ENCODE results near the gene LRP4. TPM values are rescaled to one million over a fixed set of nuclear protein-coding genes. Genes with fewer than 3 reads are reported as not detected.

Gene LRP4
- total RNA-seq, 1 donor from 2014 or later = 8.9 TPM

DNA sequence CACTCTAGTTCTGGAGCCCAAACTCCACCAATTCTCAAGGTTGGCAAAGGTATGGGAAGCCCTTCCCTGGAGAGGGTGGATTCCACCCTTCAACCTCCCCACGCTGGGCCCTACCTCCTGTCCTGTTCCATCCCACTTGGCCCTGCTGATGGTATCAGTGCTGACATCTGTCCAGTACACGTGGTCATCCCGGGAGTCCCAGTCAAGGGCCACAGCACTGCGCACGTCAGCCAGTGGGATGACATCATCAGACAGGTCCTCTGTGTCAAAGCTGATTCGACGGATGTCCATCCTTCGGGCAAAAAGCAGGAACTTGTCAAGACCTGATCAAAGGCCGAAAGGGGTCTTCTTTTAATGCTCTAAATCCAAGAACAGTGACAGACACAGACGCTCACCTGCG lies 32.1 kb downstream of the LRP4 start:
- H3K4me1 ChIP-seq (ENCODE audit: control insufficient read depth in 3 of 3, insufficient read depth in 3 of 3, low read length in 3 of 3) = no peaks in the 10 kb centered on the region
- no peaks in the 10 kb centered on the region for H3K9me3 ChIP-seq (ENCODE audit: control insufficient read depth in 3 of 3, low read length in 3 of 3)
- H3K9ac ChIP-seq (ENCODE audit: low read depth in 1 of 3, low read length in 3 of 3) = no peak overlapping the region
- peaks cover 20 to 32% (median 22%) of the 10 kb centered on the region in 3 donors for H3K36me3 ChIP-seq (ENCODE audit: control insufficient read depth in 3 of 3, insufficient read depth in 3 of 3, low read length in 3 of 3)
- H3K27ac ChIP-seq (ENCODE audit: low read depth, low read length) = no peak overlapping the region
- no peaks in the 10 kb centered on the region for H3K27me3 ChIP-seq (ENCODE audit: control insufficient read depth in 3 of 3, insufficient read depth in 3 of 3, low read length in 3 of 3)
- H3K4me3 ChIP-seq (ENCODE audit: low read length in 3 of 3) = no peak overlapping the region

DNA sequence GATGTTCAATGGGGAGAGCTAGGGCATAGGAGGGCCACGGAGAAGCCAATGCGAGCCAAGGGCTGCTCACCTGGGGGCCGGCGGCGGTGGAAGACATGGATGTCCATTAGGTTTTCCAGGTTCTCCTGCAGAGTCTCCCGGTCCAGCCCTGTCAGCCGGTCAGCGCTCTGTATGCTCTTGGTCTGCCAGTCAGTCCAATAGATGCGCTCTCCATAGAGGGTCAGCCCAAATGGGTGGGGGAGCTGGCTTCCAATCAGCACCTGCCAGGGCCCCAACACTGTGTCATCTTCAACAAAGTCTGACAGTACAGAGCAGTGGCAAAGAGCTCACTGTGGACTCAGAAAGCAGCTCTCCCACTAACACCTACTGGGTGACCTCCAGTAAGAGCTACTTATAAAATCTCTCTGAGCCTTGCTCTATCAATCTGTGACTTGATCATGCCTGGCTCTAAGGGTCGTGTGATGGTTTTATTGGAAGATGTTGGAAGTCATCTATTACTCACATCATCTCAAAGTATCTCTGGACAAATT lies 39.2 kb downstream of the LRP4 start:
- Histone ChIP-seq H3K36me3 (ENCODE audit: control insufficient read depth in 3 of 3, insufficient read depth in 3 of 3, low read length in 3 of 3) (peaks cover 41 to 49% (median 47%) of the 10 kb centered on the region in 3 donors), H3K4me1 (ENCODE audit: control insufficient read depth in 3 of 3, insufficient read depth in 3 of 3, low read length in 3 of 3) (no peaks in the 10 kb centered on the region), H3K27me3 (ENCODE audit: control insufficient read depth in 3 of 3, insufficient read depth in 3 of 3, low read length in 3 of 3) (no peaks in the 10 kb centered on the region), H3K4me3 (ENCODE audit: low read length in 3 of 3) (no peak overlapping the region), H3K9ac (ENCODE audit: low read depth in 1 of 3, low read length in 3 of 3) (no peak overlapping the region), H3K9me3 (ENCODE audit: control insufficient read depth in 3 of 3, low read length in 3 of 3) (no peaks in the 10 kb centered on the region), H3K27ac (ENCODE audit: low read depth, low read length) (no peak overlapping the region)

DNA sequence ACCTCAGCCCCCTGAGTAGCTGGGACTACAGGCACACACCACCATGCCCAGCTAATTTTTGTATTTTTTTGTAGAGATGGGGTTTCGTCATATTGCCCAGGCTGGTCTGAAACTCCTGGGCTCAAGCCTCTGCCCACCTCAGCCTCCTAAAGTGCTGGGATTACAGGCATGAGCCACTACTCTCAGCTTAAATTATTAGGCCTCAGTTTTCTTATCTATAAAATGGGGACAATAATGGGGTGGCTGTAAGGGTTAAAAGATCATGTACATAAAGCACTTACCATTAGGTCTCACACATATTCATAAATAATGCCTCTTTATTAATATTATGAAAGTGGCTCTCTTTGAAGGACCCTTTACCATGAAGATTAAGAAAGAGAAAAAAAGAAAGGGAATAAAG lies 40.8 kb downstream of the LRP4 start:
- H3K4me1 ChIP-seq (ENCODE audit: control insufficient read depth in 3 of 3, insufficient read depth in 3 of 3, low read length in 3 of 3) = no peaks in the 10 kb centered on the region
- H3K9ac ChIP-seq (ENCODE audit: low read depth in 1 of 3, low read length in 3 of 3) = no peak overlapping the region
- H3K4me3 ChIP-seq (ENCODE audit: low read length in 3 of 3) = no peak overlapping the region
- no peak overlapping the region for H3K27ac ChIP-seq (ENCODE audit: low read depth, low read length)
- no peaks in the 10 kb centered on the region for H3K9me3 ChIP-seq (ENCODE audit: control insufficient read depth in 3 of 3, low read length in 3 of 3)
- no peaks in the 10 kb centered on the region for H3K27me3 ChIP-seq (ENCODE audit: control insufficient read depth in 3 of 3, insufficient read depth in 3 of 3, low read length in 3 of 3)
- H3K36me3 ChIP-seq (ENCODE audit: control insufficient read depth in 3 of 3, insufficient read depth in 3 of 3, low read length in 3 of 3) = peaks cover 47 to 58% (median 56%) of the 10 kb centered on the region in 3 donors

DNA sequence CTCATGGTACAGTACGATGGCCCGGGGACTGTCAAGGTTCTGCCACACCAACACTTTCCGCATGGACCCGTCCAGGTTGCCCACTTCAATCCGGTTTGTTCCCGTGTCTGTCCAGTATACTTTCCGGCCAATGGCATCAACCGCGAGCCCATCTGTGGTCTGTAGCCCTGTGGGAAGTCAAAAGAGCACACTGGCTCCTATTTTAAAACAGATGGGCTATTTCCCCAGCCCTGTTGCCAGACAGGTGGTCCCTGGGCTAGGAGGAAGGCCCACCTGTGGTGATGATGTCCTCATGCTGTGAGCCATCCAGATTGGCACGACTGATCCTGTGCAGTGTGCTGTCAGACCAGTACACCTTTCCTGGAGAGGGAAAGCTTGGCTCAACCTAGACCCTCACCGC lies 41.9 kb downstream of the LRP4 start:
- H3K4me3 ChIP-seq (ENCODE audit: low read length in 3 of 3) = no peak overlapping the region
- no peaks in the 10 kb centered on the region for H3K4me1 ChIP-seq (ENCODE audit: control insufficient read depth in 3 of 3, insufficient read depth in 3 of 3, low read length in 3 of 3)
- no peak overlapping the region for H3K9ac ChIP-seq (ENCODE audit: low read depth in 1 of 3, low read length in 3 of 3)
- H3K27me3 ChIP-seq (ENCODE audit: control insufficient read depth in 3 of 3, insufficient read depth in 3 of 3, low read length in 3 of 3) = no peaks in the 10 kb centered on the region
- no peak overlapping the region for H3K27ac ChIP-seq (ENCODE audit: low read depth, low read length)
- H3K9me3 ChIP-seq (ENCODE audit: control insufficient read depth in 3 of 3, low read length in 3 of 3) = no peaks in the 10 kb centered on the region
- H3K36me3 ChIP-seq (ENCODE audit: control insufficient read depth in 3 of 3, insufficient read depth in 3 of 3, low read length in 3 of 3) = peaks cover 55 to 59% (median 55%) of the 10 kb centered on the region in 3 donors

DNA sequence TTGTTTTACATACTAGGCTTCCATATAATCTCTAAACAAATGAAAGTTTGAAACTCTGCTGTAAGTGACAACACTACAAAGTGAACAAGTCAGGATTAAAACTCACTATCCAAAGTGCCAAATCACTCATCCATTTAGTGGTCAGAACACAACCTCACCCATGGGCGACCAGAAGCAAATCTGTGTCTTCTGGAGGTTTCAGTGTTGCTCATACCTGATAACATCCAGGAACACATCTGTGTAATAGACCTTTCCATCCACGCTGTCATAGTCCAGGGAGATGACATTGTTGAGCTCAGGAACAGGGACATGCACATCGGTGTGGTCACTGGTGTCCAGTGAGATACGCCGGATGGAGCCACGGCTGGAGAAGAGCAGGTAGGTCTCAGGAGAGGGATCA lies 43.8 kb downstream of the LRP4 start:
- H3K27me3 ChIP-seq (ENCODE audit: control insufficient read depth in 3 of 3, insufficient read depth in 3 of 3, low read length in 3 of 3) = no peaks in the 10 kb centered on the region
- H3K36me3 ChIP-seq (ENCODE audit: control insufficient read depth in 3 of 3, insufficient read depth in 3 of 3, low read length in 3 of 3) = peaks cover 56 to 65% (median 59%) of the 10 kb centered on the region in 3 donors
- no peak overlapping the region for H3K4me3 ChIP-seq (ENCODE audit: low read length in 3 of 3)
- H3K27ac ChIP-seq (ENCODE audit: low read depth, low read length) = no peak overlapping the region
- H3K9ac ChIP-seq (ENCODE audit: low read depth in 1 of 3, low read length in 3 of 3) = no peak overlapping the region
- no peaks in the 10 kb centered on the region for H3K4me1 ChIP-seq (ENCODE audit: control insufficient read depth in 3 of 3, insufficient read depth in 3 of 3, low read length in 3 of 3)
- no peaks in the 10 kb centered on the region for H3K9me3 ChIP-seq (ENCODE audit: control insufficient read depth in 3 of 3, low read length in 3 of 3)

DNA sequence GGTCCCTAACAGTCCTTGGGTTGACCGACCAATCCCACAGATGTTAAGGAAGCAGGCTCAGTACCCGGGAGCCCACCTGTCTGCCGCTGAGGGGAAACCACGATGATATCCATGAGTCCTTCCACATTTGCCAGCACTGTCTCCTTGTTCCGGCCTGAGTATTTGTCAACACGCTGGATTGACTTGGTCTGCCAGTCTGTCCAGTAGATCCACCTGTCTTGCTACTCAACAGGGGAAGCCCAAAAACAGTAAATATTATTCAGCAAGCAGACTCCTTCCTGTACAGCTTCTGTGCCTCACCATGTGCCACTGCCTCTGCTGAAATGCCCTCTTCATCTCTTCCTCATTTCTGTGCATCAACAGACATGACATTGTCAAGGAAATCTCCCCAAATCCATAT lies 49.4 kb downstream of the LRP4 start:
- Histone ChIP-seq H3K4me3 (ENCODE audit: low read length in 3 of 3) (no peak overlapping the region), H3K9me3 (ENCODE audit: control insufficient read depth in 3 of 3, low read length in 3 of 3) (no peaks in the 10 kb centered on the region), H3K4me1 (ENCODE audit: control insufficient read depth in 3 of 3, insufficient read depth in 3 of 3, low read length in 3 of 3) (no peaks in the 10 kb centered on the region), H3K9ac (ENCODE audit: low read depth in 1 of 3, low read length in 3 of 3) (no peak overlapping the region), H3K36me3 (ENCODE audit: control insufficient read depth in 3 of 3, insufficient read depth in 3 of 3, low read length in 3 of 3) (peaks cover 41 to 62% (median 57%) of the 10 kb centered on the region in 3 donors), H3K27me3 (ENCODE audit: control insufficient read depth in 3 of 3, insufficient read depth in 3 of 3, low read length in 3 of 3) (no peaks in the 10 kb centered on the region), H3K27ac (ENCODE audit: low read depth, low read length) (no peak overlapping the region)

DNA sequence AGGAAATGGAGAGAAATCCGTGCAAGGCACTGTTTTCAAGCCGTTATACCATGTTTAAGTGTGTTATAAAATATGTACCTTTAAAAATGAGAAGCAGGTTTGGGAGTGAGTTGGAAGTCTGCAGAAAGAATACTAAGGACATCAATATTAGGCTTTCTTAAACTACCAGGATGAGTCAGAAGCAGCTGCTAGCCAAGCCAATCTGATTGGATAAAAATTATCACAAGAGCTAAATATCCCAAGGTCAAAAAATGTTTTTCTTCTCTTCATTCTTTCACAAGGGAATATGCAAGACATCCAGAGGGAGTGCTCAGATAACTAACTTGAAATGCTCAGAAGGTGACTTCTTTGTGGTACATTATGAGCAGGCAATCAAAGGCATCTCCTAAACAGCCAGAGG lies 53.0 kb downstream of the LRP4 start:
- no peak overlapping the region for H3K9ac ChIP-seq (ENCODE audit: low read depth in 1 of 3, low read length in 3 of 3)
- peaks cover 19 to 58% (median 50%) of the 10 kb centered on the region in 3 donors for H3K36me3 ChIP-seq (ENCODE audit: control insufficient read depth in 3 of 3, insufficient read depth in 3 of 3, low read length in 3 of 3)
- no peaks in the 10 kb centered on the region for H3K27me3 ChIP-seq (ENCODE audit: control insufficient read depth in 3 of 3, insufficient read depth in 3 of 3, low read length in 3 of 3)
- H3K9me3 ChIP-seq (ENCODE audit: control insufficient read depth in 3 of 3, low read length in 3 of 3) = no peaks in the 10 kb centered on the region
- H3K27ac ChIP-seq (ENCODE audit: low read depth, low read length) = no peak overlapping the region
- no peak overlapping the region for H3K4me3 ChIP-seq (ENCODE audit: low read length in 3 of 3)
- H3K4me1 ChIP-seq (ENCODE audit: control insufficient read depth in 3 of 3, insufficient read depth in 3 of 3, low read length in 3 of 3) = peaks cover 0 to 5% (median 4%) of the 10 kb centered on the region in 3 donors

DNA sequence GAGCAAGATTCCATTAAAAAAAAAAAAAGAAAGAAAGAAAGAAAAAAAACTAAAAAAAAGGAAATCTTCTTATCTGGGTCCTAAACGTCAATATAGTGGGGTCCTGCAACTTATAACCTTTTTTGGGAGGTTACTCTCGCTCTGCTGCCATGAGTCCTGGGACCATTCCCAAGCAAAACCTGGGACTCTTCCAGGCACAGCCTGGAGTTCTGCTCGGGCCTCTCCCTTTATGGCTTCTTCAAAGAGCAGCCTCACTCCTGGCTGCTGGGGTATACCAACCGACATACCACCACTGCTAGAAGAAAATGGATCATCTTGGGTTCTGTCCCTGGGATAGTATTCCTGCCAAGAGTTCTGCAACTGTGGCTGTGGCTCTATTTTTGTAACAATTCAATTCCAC lies 58.1 kb downstream of the LRP4 start:
- H3K27me3 ChIP-seq (ENCODE audit: control insufficient read depth in 3 of 3, insufficient read depth in 3 of 3, low read length in 3 of 3) = no peaks in the 10 kb centered on the region
- no peak overlapping the region for H3K9ac ChIP-seq (ENCODE audit: low read depth in 1 of 3, low read length in 3 of 3)
- no peak overlapping the region for H3K4me3 ChIP-seq (ENCODE audit: low read length in 3 of 3)
- peaks cover 16 to 47% (median 34%) of the 10 kb centered on the region in 3 donors for H3K36me3 ChIP-seq (ENCODE audit: control insufficient read depth in 3 of 3, insufficient read depth in 3 of 3, low read length in 3 of 3)
- H3K9me3 ChIP-seq (ENCODE audit: control insufficient read depth in 3 of 3, low read length in 3 of 3) = no peaks in the 10 kb centered on the region
- peaks cover 0 to 6% (median 6%) of the 10 kb centered on the region in 3 donors for H3K4me1 ChIP-seq (ENCODE audit: control insufficient read depth in 3 of 3, insufficient read depth in 3 of 3, low read length in 3 of 3)
- no peak overlapping the region for H3K27ac ChIP-seq (ENCODE audit: low read depth, low read length)

DNA sequence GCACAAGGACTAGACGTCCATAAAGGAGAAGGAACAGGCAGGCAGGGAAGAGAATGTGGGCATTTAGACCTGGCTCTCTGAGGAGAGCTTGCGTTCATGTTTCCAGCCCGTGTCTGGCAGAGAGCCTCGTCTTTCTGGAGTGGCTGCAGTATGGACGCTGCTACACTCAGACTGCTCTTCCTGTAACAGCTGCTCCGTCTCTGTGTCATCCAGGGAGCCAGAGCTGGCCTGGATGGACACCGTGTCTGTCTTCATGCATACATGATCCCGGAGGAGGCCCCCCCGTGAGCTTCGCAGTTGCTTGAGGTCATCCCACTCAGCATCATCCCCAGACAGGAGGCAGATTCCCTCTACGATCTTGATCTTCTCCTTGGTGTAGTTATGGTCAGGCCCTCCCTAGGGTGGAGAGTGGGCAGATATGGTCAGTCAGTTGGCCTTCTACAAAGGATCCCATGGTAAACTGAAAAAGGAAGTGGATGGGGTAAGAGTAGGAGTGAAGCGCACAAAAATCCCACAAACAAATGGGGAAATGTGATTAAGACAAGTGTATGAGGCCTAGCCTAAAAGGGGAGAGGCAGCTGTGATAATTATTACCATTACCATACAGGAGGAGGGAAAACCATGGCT lies 59.3 kb downstream of the LRP4 start:
- Histone ChIP-seq H3K36me3 (ENCODE audit: control insufficient read depth in 3 of 3, insufficient read depth in 3 of 3, low read length in 3 of 3) (peaks cover 12 to 35% (median 22%) of the 10 kb centered on the region in 3 donors), H3K4me1 (ENCODE audit: control insufficient read depth in 3 of 3, insufficient read depth in 3 of 3, low read length in 3 of 3) (peaks cover 0 to 6% (median 6%) of the 10 kb centered on the region in 3 donors), H3K9me3 (ENCODE audit: control insufficient read depth in 3 of 3, low read length in 3 of 3) (no peaks in the 10 kb centered on the region), H3K27me3 (ENCODE audit: control insufficient read depth in 3 of 3, insufficient read depth in 3 of 3, low read length in 3 of 3) (no peaks in the 10 kb centered on the region), H3K27ac (ENCODE audit: low read depth, low read length) (no peak overlapping the region), H3K9ac (ENCODE audit: low read depth in 1 of 3, low read length in 3 of 3) (no peak overlapping the region), H3K4me3 (ENCODE audit: low read length in 3 of 3) (no peak overlapping the region)

DNA sequence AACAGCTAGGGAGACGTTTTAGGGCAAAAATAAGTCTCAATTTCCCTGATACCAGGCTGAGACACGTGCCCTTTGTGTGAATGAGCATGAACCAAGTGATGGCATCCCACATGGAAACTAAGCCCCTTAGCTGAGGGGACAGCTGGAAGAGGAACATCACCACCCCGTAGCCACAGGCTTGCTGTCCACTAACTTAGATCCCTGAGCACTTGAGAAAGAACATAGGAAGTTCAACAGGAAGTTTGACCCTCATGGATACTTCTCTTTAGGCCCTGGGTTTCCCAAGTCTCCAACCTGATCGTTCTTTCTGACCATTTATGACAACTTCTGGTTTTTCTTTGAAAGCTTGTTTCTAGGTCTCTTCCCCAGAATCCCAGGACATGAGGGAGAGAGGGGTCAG lies 60.7 kb downstream of the LRP4 start:
- Histone ChIP-seq H3K27me3 (ENCODE audit: control insufficient read depth in 3 of 3, insufficient read depth in 3 of 3, low read length in 3 of 3) (no peaks in the 10 kb centered on the region), H3K4me1 (ENCODE audit: control insufficient read depth in 3 of 3, insufficient read depth in 3 of 3, low read length in 3 of 3) (peaks cover 0 to 6% (median 6%) of the 10 kb centered on the region in 3 donors), H3K4me3 (ENCODE audit: low read length in 3 of 3) (no peak overlapping the region), H3K9me3 (ENCODE audit: control insufficient read depth in 3 of 3, low read length in 3 of 3) (no peaks in the 10 kb centered on the region), H3K27ac (ENCODE audit: low read depth, low read length) (no peak overlapping the region), H3K36me3 (ENCODE audit: control insufficient read depth in 3 of 3, insufficient read depth in 3 of 3, low read length in 3 of 3) (peaks cover 12 to 25% (median 14%) of the 10 kb centered on the region in 3 donors), H3K9ac (ENCODE audit: low read depth in 1 of 3, low read length in 3 of 3) (no peak overlapping the region)
